ENCODE data around the gene IPO11. TPM values are rescaled to one million over a fixed set of nuclear protein-coding genes. Genes with fewer than 3 reads are reported as not detected.
"Not testable (repeated sequence)": the region's sequence is repeated elsewhere in the genome, so short reads cannot be mapped to it uniquely, and the experiment has no call there.

The IPO11 gene
- total RNA-seq, 1 experiment from 2014 or later = 26.6 TPM

DNA sequence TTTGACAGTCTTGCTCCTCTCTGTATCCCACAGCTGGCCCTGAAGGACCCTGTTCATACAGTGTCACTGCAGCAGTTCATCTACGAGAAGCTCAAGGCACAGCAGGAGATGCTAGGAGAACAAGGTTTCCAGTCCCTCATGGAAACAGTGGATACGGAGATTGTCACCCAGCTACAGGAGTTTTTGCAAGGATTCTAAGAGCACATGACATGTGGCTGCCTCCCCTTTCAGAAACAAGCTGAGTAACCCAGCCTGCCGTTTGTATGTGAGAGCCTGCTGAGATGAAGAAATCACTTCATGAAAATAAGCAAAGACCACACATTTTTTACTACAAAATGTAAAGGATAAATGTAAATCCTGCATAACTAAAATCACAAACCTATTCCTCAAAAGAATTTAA is 214.6 kb downstream of the IPO11 start:
- Histone ChIP-seq H3K4me3 (no peak overlapping the region), H3K9me3 (no peaks in the 10 kb centered on the region), H3K36me3 (peaks cover 2% of the 10 kb centered on the region), H3K27me3 (no peaks in the 10 kb centered on the region)
- DNase-seq = no peak

DNA sequence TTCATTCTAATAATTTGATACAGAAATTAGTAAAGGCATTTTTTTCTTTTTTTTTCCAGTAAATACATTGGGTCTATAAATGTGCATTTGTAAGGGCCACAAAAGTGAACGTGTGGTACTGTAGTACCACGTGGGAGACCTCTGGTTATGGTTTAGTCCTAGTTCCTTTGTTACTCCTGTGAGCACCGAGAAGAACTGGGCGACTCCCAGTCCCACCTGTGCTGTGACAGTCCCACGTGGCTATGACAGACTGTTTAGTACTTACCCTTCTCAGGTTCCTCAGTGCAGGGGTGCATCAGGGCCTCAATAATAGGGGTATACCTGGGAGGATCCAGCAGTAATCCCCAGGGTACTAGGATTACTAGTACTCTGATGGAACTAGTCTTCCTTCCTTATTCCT is 215.3 kb downstream of the IPO11 start:
- no peak for DNase-seq
- Histone ChIP-seq H3K36me3 (peaks cover 2% of the 10 kb centered on the region), H3K9me3 (no peaks in the 10 kb centered on the region), H3K27me3 (no peaks in the 10 kb centered on the region), H3K4me3 (no peak overlapping the region)

DNA sequence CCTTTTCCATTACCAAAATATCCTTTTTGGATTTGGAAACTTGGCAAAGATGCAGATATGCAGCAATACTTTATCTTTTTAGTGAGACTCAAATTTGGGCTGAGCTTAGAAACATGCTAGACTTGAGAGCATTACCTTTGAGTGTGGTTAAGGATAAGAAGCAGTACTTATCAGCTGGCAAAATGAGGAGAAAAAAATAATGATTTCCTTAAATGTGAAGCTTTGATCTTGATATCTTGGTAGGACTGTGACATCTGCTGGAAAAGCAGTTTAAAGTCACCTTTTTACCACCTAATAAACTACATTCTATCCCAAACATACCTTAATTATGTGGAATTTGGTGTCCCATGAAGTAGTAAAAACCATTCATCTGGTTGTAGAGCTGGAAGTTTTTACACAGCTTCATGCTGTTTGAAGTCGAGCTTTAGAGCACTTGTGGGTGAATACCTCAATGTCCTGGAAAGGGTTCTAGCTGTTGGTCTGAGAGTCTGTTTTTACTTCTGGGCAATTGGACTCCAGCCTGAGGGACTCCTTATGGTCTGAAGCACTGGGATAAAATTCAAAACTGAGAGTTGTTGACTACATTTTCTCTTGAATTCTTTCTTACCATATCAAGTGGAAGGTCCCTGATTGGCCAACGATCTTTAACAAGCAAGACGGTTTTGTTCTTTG is 219.5 kb downstream of the IPO11 start:
- no peak for DNase-seq
- Histone ChIP-seq H3K4me3 (no peak overlapping the region), H3K27me3 (no peaks in the 10 kb centered on the region), H3K36me3 (peaks cover 2% of the 10 kb centered on the region), H3K9me3 (no peaks in the 10 kb centered on the region)

DNA sequence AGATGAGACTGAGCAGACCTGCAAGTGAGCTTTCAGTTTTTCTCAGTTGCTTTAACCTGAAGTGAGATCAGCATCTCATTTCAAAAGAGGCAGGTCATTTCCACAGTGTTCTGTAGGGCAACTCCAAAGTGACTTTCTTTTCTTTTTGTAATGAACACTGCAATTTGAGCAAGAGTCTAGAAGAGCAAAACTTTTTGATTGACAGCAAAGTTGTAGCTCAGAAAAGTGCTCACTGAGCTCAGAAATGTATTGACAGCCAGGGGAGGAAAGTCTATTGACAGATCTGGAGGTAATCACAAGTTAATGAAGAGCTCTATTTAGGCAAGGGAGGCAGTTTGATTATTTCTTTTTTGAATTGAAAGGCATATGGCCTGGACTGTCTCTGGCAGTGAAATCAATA is 220.7 kb downstream of the IPO11 start:
- Histone ChIP-seq H3K27me3 (no peaks in the 10 kb centered on the region), H3K9me3 (no peaks in the 10 kb centered on the region), H3K4me3 (no peak overlapping the region), H3K36me3 (peaks cover 2% of the 10 kb centered on the region)
- DNase-seq = no peak

DNA sequence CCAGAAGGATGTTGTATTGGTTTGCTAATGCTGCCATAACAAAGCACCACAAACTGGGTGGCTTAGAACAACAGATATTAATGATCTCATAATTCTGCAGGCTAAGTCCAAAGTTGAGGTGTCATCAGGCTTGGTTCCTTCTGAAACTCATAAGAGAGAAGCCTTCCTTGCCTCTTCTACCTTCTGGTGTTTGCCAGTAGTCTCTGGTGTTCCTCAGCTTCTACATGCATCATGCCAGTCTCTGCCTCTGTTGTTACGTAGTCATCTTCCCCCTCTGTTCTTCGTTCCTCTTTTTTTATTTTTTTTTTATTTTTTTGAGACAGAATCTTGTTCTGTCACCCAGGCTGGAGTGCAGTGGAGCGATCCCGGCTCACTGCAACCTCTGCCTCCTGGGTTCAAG is 227.9 kb downstream of the IPO11 start:
- no peaks in the 10 kb centered on the region for H3K27me3 ChIP-seq
- no peak overlapping the region for H3K4me3 ChIP-seq
- no peaks in the 10 kb centered on the region; the same call in 1 of the 2 replicates for H3K36me3 ChIP-seq
- no peak for DNase-seq
- H3K9me3 ChIP-seq = no peaks in the 10 kb centered on the region

DNA sequence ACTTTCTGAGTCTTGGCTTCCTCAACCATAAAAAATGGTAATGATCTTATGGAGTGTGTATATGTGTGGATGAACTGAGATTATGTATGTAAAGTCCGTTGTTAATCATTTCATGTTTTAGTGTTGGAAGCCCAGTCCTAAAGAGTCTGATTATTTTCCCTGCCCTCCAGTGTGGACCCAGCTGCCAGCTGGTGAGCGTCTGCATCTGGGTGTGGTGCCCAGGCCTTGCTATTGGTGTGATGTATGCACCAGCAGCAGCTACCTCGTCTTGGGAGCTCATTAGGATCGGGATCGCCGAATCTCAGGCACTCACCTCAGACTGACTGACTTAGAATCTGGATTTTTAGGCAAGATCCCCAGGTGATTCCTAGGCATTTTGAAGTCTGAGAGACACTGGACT is 229.9 kb downstream of the IPO11 start:
- Histone ChIP-seq H3K4me3 (no peak overlapping the region), H3K27me3 (no peaks in the 10 kb centered on the region), H3K36me3 (no peaks in the 10 kb centered on the region; the same call in 1 of the 2 replicates), H3K9me3 (no peaks in the 10 kb centered on the region)
- DNase-seq = no peak

DNA sequence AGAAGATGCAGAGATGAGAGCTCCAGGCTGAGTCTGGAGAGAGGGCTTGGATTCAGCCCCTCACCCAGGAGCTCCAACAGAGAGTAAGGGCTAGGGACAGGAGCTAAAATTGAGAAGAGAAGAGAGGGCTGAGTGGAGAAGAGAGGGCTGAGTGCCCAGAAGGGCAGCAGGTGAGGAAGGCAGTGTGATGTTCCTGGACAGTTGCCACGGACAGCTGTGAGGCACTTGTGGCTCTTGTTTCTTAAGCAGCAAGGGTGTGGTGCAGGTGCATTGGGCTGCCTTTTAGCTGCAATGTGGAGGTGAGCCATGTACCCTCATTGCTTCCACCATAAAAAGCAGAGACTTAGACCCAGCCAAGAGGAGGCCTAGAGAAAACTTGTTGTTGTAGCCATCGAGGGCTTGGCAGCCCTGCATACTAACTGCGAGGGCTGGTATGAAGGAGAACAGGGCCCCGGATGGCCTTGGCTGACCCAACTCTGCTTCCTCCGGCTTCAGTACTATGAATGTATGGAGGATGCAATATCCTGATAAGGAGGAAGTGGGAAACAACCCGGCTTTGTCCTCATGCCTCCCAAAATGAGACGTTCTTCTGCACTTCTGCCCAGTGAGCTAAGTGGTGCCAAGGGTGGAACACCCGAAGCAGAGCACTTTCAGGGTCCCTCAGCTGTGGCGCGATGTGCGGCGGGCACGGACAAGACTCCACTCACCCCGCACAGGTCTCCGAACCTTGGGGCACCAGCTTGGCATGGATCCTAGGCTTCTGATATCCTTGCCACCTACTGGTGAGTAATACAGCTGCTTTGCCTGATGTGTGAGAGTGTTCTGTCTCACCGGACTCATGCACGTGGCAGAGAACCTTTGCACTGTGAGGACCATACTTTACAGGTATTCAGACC is 231.2 kb downstream of the IPO11 start:
- H3K27me3 ChIP-seq = no peaks in the 10 kb centered on the region
- DNase-seq = no peak
- H3K36me3 ChIP-seq = no peaks in the 10 kb centered on the region; the same call in 1 of the 2 replicates
- no peak overlapping the region for H3K4me3 ChIP-seq
- H3K9me3 ChIP-seq = no peaks in the 10 kb centered on the region

DNA sequence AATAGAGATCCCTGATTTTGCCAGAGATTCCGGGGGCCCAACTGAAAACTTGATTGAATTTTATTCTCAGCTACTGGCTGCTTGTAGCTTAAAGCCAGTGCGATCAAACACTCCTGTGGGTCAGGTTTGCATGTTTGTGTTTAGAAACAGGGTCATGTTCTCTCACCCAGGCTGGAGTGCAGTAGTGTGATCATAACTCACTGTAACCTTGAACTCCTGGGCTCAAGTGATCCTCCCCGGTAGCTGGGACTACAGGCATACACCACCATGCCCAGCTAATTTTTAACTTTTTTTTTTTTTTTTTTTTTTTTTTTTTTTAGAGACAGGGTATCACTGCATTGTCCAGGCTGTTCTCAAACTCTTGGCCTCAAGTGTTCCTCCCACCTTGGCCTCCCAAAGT is 232.7 kb downstream of the IPO11 start:
- H3K36me3 ChIP-seq = no peaks in the 10 kb centered on the region; the same call in 1 of the 2 replicates

DNA sequence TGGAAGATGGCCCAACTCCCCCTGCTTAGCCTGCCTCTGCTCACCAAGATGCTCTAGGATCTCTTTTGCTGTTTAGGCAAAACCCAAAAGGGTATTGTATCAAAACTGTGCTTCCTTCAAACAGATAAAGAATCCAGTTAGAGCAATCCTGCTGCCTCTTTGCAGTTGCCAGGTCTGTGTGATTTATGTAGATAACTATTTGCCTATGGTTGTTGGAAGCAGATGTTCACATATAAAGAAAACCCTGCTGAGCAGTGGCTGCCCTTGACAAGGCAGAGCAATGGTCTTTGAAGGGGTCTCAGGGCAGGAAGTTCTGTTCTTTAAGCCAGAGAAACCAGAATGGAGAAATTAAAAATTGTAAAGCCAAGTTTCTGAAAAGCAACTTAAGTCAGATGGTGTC is 234.7 kb downstream of the IPO11 start:
- no peak for DNase-seq
- H3K36me3 ChIP-seq = no peaks in the 10 kb centered on the region; the same call in 1 of the 2 replicates
- no peaks in the 10 kb centered on the region for H3K27me3 ChIP-seq
- no peaks in the 10 kb centered on the region for H3K9me3 ChIP-seq
- no peak overlapping the region for H3K4me3 ChIP-seq

More for the DNA sequence above, 232.7 kb downstream of the IPO11 start:
- DNase-seq = no peak
- Histone ChIP-seq H3K4me3 (no peak overlapping the region), H3K27me3 (no peaks in the 10 kb centered on the region), H3K9me3 (no peaks in the 10 kb centered on the region)

DNA sequence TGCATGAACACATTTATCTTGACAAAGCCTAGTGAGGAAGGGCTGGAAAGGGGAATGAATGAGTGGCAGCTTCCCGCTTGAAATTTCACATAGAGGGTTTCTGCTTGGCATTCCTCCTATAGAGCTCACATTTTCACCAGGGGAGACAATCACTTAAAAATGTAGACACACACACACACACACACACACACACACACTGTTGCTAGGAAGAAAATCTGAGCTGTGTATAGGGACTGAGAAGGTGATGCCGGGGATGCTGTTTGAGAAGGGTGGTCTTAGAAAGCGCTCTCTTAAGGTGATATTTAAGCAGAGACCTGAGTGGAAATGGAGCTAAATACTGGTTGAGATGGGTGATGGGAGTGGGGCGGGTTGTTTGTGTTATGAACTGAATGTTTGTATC is 236.5 kb downstream of the IPO11 start:
- no peak for DNase-seq
- Histone ChIP-seq H3K4me3 (no peak overlapping the region), H3K36me3 (no peaks in the 10 kb centered on the region; the same call in 1 of the 2 replicates), H3K9me3 (no peaks in the 10 kb centered on the region), H3K27me3 (no peaks in the 10 kb centered on the region)

DNA sequence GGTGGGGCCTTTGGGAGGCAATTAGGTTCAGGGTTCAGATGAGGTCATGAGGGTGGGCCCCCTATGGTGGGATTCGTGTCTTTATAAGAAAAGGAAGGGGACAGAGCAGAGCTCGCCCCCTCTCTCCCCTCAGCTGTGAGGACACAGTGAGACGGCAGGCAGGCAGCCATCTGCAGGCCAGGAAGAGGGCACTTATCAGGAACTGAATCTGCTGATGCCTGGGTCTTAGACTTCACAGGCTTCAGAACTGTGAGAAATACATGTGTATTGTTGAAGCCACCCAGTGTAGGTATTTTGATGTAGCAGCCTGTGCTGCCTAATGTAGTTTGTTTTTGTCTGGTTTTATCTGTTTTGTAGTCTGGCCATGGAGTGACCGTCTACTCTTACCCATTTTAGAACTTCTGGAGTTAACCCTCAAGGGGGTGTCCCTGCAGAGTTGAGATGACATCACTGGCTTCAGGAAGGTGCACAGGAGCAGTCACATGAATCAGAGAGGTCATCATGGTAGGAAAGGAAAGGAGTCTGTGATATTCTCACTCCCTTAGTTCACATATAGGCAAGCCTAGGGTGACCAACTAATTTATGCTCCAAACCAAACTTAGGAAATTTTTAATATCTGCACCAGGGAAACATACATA is 237.0 kb downstream of the IPO11 start:
- Histone ChIP-seq H3K27me3 (no peaks in the 10 kb centered on the region), H3K4me3 (no peak overlapping the region), H3K36me3 (no peaks in the 10 kb centered on the region; the same call in 1 of the 2 replicates), H3K9me3 (no peaks in the 10 kb centered on the region)
- no peak for DNase-seq

DNA sequence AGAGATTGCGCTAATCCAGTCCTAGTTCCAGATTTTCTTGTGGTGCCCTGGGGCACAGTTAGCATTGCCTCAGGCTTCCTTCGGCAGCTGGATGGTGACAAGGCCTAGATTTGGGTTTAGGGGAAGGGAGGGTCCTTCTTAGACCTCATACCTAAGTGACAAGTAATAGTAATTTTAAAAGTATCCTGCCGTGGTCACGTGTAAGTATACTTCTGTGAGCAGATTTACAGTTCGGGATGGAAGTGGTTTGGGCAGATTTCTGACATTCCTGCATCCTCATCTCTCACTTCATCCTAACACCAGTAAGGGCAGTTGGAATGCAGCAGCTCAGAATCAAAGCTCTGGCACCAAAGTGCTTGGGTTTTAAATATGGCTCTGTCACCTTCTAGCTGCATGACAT is 237.6 kb downstream of the IPO11 start:
- peaks cover 3% of the 10 kb centered on the region for H3K9me3 ChIP-seq
- H3K27me3 ChIP-seq = no peaks in the 10 kb centered on the region
- H3K4me3 ChIP-seq = no peak overlapping the region
- no peaks in the 10 kb centered on the region; the same call in 1 of the 2 replicates for H3K36me3 ChIP-seq
- no peak for DNase-seq

DNA sequence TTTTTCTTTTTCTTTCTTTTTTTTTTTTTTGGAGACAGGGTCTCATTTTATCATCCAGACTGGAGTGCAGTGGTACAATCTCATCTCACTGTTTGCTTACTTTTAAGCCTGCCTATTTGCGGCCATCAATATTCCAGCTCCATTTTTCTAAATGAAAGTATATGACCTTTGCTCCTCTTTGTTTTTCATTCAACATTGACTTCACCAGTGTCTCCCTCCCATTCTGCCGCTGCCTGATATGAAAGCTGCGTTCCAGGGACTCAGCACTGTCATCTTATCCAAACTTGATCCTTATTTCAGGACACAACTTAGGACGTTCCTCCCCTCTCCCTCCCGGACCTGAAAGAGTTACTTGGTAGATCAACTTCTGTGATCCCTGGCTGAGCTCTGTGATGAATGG is 239.7 kb downstream of the IPO11 start:
- DNase-seq = no peak
- H3K9me3 ChIP-seq = peaks cover 3% of the 10 kb centered on the region
- no peaks in the 10 kb centered on the region for H3K36me3 ChIP-seq

DNA sequence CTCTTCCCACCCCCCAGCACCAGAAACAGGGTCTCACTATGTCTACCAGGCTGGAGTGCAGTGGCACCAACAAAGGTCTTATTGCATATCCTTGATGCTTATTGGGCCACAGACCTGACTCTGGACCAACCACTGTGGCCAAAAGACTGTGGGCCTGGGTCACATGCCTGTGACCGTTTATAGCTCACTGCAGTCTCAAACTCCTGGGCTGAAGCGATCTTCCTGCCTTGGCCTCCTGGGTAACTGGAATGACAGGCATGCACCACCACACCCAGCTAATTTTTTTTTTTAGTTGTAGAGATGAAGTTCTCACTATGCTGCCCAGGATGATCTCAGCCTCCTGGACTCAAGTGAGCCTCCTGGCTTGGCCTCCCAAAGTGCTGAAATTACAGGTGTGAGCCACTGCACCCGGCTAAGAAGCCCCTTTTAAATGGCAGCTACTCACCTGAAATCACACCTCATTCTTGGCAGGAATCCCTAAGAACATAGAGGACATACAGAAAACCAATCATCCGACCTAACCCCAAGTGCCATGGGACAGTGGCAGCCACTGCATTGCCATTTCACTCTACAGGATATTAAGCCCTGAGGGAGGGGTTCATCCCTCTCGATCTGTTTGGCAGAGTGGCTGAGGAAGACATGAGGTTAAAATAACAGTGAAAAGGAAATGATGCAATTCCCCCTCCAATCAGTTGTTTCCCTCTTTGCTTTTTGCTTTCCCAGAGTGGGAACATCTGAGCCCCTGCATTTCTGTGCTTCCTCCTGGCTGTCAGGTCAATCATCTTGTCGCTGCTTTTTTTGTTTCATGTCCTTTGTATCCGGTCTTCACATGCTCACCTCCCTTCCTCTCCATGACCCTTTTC is 240.7 kb downstream of the IPO11 start:
- H3K9me3 ChIP-seq = peaks cover 3% of the 10 kb centered on the region
- H3K27me3 ChIP-seq = no peaks in the 10 kb centered on the region
- no peak for DNase-seq
- H3K36me3 ChIP-seq = no peaks in the 10 kb centered on the region
- no peak overlapping the region for H3K4me3 ChIP-seq

More for the DNA sequence above, 239.7 kb downstream of the IPO11 start:
- Histone ChIP-seq H3K27me3 (no peaks in the 10 kb centered on the region), H3K4me3 (no peak overlapping the region)

DNA sequence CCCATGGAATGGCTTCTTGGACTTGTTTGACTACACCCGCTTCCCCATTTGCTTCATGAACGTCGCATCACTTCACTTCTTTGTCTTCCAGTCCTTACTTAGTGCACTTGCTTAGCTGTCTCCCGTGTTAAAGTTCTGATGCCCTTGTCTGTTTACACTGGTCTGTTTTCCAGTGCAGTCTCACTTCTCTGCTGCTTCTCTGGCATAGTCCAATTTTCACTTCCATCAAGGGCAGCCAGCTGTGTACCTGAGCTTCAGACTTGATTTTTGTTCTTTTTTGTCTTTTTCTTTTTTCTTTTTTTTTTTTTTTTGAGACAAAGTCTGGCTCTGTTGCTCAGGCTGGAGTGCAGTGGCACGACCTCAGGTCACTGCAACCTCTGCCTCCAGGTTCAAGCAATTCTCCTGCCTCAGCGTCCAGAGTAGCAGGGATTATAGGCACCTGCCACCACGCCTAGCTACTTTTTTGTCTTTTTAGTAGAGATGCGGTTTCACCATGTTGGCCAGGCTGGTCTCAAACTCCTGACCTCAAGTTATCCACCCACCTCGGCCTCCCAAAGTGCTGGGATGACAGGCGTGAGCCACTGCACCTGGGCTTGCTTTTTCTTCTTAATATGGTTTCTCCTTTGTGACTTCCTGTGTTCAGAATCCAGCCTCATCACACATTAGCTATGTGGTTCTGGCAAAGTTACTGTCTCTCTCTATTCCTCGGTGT is 241.5 kb downstream of the IPO11 start:
- Histone ChIP-seq H3K36me3 (no peaks in the 10 kb centered on the region), H3K4me3 (no peak overlapping the region), H3K27me3 (no peaks in the 10 kb centered on the region), H3K9me3 (peaks cover 3% of the 10 kb centered on the region)
- no peak for DNase-seq

DNA sequence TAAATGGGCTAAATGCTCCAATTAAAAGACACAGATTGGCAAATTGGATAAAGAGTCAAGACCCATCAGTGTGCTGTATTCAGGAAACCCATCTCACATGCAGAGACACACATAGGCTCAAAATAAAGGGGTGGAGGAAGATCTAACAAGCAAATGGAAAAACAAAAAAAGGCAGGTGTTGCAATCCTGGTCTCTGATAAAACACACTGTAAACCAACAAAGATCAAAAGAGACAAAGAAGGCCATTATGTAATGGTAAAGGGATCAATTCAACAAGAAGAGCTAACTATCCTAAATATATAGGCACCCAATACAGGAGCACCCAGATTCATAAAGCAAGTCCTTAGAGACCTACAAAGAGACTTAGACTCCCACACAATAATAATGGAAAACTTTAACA is 245.2 kb downstream of the IPO11 start:
- H3K4me3 ChIP-seq, H3K36me3 ChIP-seq, DNase-seq, H3K27me3 ChIP-seq, H3K9me3 ChIP-seq: not testable (repeated sequence)

Measured in MG63 (cell line).